ENCODE data around the gene PTGS1. TPM values are rescaled to one million over a fixed set of nuclear protein-coding genes. Genes with fewer than 3 reads are reported as not detected.
"Not testable (repeated sequence)": the region's sequence is repeated elsewhere in the genome, so short reads cannot be mapped to it uniquely, and the experiment has no call there.

PTGS1 gene
- polyA plus RNA-seq (2013, experiment 1 of 2): 0.07 TPM
- polyA plus RNA-seq (2013, experiment 2 of 2): 0.10 TPM

GRCh38 chr9:122370869-122371755 is at the start of gene PTGS1:
PTGS1 (plus strand) TSS chr9:122371024; CDS start chr9:122371085, 61 bp downstream.
- no peak within 1 kb of the TSS for H3K4ac ChIP-seq (ENCODE audit: low read depth, low read length)
- peak within 1 kb of the TSS; percentile 52 for H3K56ac ChIP-seq (ENCODE audit: low read length)
- H4K8ac ChIP-seq (ENCODE audit: low read depth, low read length): no peak within 1 kb of the TSS
- peak within 1 kb of the TSS; percentile 22 for H3K9ac ChIP-seq (ENCODE audit: low read length)
- H2BK15ac ChIP-seq (replicated peaks; ENCODE audit: low read depth): no peak within 1 kb of the TSS
- no peak within 1 kb of the TSS for H2BK5ac ChIP-seq (ENCODE audit: low read length)
- H3K23ac ChIP-seq (ENCODE audit: low read length): no peak within 1 kb of the TSS
- no peaks in the 10 kb centered on the region for H3K79me1 ChIP-seq (ENCODE audit: low read length)
- H2AK5ac ChIP-seq (ENCODE audit: low read length): no peak within 1 kb of the TSS
- peaks cover 10% of the 10 kb centered on the region for H3K27me3 ChIP-seq (ENCODE audit: insufficient read depth, low read length, poor library complexity)
- H2BK120ac ChIP-seq (ENCODE audit: low read depth, low read length): no peak within 1 kb of the TSS
- H3K36me3 ChIP-seq (ENCODE audit: control insufficient read depth, insufficient read depth, low read length): no peaks in the 10 kb centered on the region
- peaks cover 5% of the 10 kb centered on the region for H3K4me1 ChIP-seq (ENCODE audit: control insufficient read depth, low read depth, low read length)
- peak within 1 kb of the TSS; percentile 84 for H3K4me2 ChIP-seq (ENCODE audit: low read length)
- peak within 1 kb of the TSS; percentile 26 for H3K4me3 ChIP-seq (ENCODE audit: low read length)
- WGBS (ENCODE audit: extremely low coverage, insufficient coverage, low lambda C conversion rate): no CpG with 5 or more reads among the region's 39 CpGs
- no peak within 1 kb of the TSS for H3K18ac ChIP-seq (ENCODE audit: low read length)
- no peaks in the 10 kb centered on the region for H3K79me2 ChIP-seq (ENCODE audit: control insufficient read depth, insufficient read depth, low read length)
- no peak within 1 kb of the TSS for H3K27ac ChIP-seq (ENCODE audit: low read depth, low read length)
- H4K5ac ChIP-seq (ENCODE audit: low read length): no peak within 1 kb of the TSS
- peak; percentile 53 for DNase-seq

- DNase-seq: no peak
Observed at GRCh38 chr9:122322553-122322952, 48.3 kb upstream of the PTGS1 start.

GRCh38 chr9:122324665-122325064 is 46.2 kb upstream of the PTGS1 start:
- H2BK15ac ChIP-seq (replicated peaks; ENCODE audit: low read depth); H2BK5ac ChIP-seq (ENCODE audit: low read length); H4K5ac ChIP-seq (ENCODE audit: low read length); H4K8ac ChIP-seq (ENCODE audit: low read depth, low read length); H3K4me2 ChIP-seq (ENCODE audit: low read length); H3K4me3 ChIP-seq (ENCODE audit: low read length); H3K9ac ChIP-seq (ENCODE audit: low read length); H3K4ac ChIP-seq (ENCODE audit: low read depth, low read length); H2AK5ac ChIP-seq (ENCODE audit: low read length); H3K79me1 ChIP-seq (ENCODE audit: low read length); DNase-seq; H3K56ac ChIP-seq (ENCODE audit: low read length); H3K79me2 ChIP-seq (ENCODE audit: control insufficient read depth, insufficient read depth, low read length); H3K4me1 ChIP-seq (ENCODE audit: control insufficient read depth, low read depth, low read length); H3K23ac ChIP-seq (ENCODE audit: low read length); H3K27ac ChIP-seq (ENCODE audit: low read depth, low read length); H3K36me3 ChIP-seq (ENCODE audit: control insufficient read depth, insufficient read depth, low read length); H3K18ac ChIP-seq (ENCODE audit: low read length); H2BK120ac ChIP-seq (ENCODE audit: low read depth, low read length); H3K27me3 ChIP-seq (ENCODE audit: insufficient read depth, low read length, poor library complexity): not testable (repeated sequence)
- WGBS (ENCODE audit: extremely low coverage, insufficient coverage, low lambda C conversion rate): no CpG with 5 or more reads among the region's 1 CpG

More at GRCh38 chr9:122322553-122322952, 48.3 kb upstream of the PTGS1 start:
- Histone ChIP-seq H2BK15ac (replicated peaks; ENCODE audit: low read depth) (no peak overlapping the region), H3K4ac (ENCODE audit: low read depth, low read length) (no peak overlapping the region), H3K27me3 (ENCODE audit: insufficient read depth, low read length, poor library complexity) (no peaks in the 10 kb centered on the region), H4K5ac (ENCODE audit: low read length) (no peak overlapping the region), H3K4me1 (ENCODE audit: control insufficient read depth, low read depth, low read length) (no peaks in the 10 kb centered on the region), H3K27ac (ENCODE audit: low read depth, low read length) (no peak overlapping the region), H3K79me2 (ENCODE audit: control insufficient read depth, insufficient read depth, low read length) (no peaks in the 10 kb centered on the region), H3K79me1 (ENCODE audit: low read length) (no peaks in the 10 kb centered on the region), H3K18ac (ENCODE audit: low read length) (no peak overlapping the region), H3K36me3 (ENCODE audit: control insufficient read depth, insufficient read depth, low read length) (peaks cover 7% of the 10 kb centered on the region), H4K8ac (ENCODE audit: low read depth, low read length) (no peak overlapping the region), H3K4me3 (ENCODE audit: low read length) (no peak overlapping the region), H3K4me2 (ENCODE audit: low read length) (no peak overlapping the region), H2BK5ac (ENCODE audit: low read length) (no peak overlapping the region), H2AK5ac (ENCODE audit: low read length) (no peak overlapping the region), H2BK120ac (ENCODE audit: low read depth, low read length) (no peak overlapping the region), H3K23ac (ENCODE audit: low read length) (no peak overlapping the region), H3K56ac (ENCODE audit: low read length) (no peak overlapping the region), H3K9ac (ENCODE audit: low read length) (no peak overlapping the region)
- no CpG with 5 or more reads among the region's 2 CpGs for WGBS (ENCODE audit: extremely low coverage, insufficient coverage, low lambda C conversion rate)

GRCh38 chr9:122325124-122325523 is 45.7 kb upstream of the PTGS1 start:
- H3K18ac ChIP-seq (ENCODE audit: low read length): no peak overlapping the region
- no peak overlapping the region for H3K56ac ChIP-seq (ENCODE audit: low read length)
- no peak overlapping the region for H3K9ac ChIP-seq (ENCODE audit: low read length)
- no peak for DNase-seq
- no peaks in the 10 kb centered on the region for H3K79me1 ChIP-seq (ENCODE audit: low read length)
- WGBS (ENCODE audit: extremely low coverage, insufficient coverage, low lambda C conversion rate): no CpG with 5 or more reads among the region's 1 CpG
- no peak overlapping the region for H3K27ac ChIP-seq (ENCODE audit: low read depth, low read length)
- no peak overlapping the region for H3K4me3 ChIP-seq (ENCODE audit: low read length)
- no peak overlapping the region for H3K4me2 ChIP-seq (ENCODE audit: low read length)
- H4K8ac ChIP-seq (ENCODE audit: low read depth, low read length): no peak overlapping the region
- no peaks in the 10 kb centered on the region for H3K4me1 ChIP-seq (ENCODE audit: control insufficient read depth, low read depth, low read length)
- H2AK5ac ChIP-seq (ENCODE audit: low read length): no peak overlapping the region
- H3K23ac ChIP-seq (ENCODE audit: low read length): no peak overlapping the region
- peaks cover 4% of the 10 kb centered on the region for H3K36me3 ChIP-seq (ENCODE audit: control insufficient read depth, insufficient read depth, low read length)
- H3K79me2 ChIP-seq (ENCODE audit: control insufficient read depth, insufficient read depth, low read length): no peaks in the 10 kb centered on the region
- no peak overlapping the region for H2BK120ac ChIP-seq (ENCODE audit: low read depth, low read length)
- H4K5ac ChIP-seq (ENCODE audit: low read length): no peak overlapping the region
- H3K27me3 ChIP-seq (ENCODE audit: insufficient read depth, low read length, poor library complexity): no peaks in the 10 kb centered on the region
- no peak overlapping the region for H2BK5ac ChIP-seq (ENCODE audit: low read length)
- H3K4ac ChIP-seq (ENCODE audit: low read depth, low read length): no peak overlapping the region
- no peak overlapping the region for H2BK15ac ChIP-seq (replicated peaks; ENCODE audit: low read depth)

GRCh38 chr9:122327175-122327574 is 43.6 kb upstream of the PTGS1 start:
- Histone ChIP-seq H2AK5ac (ENCODE audit: low read length) (no peak overlapping the region), H3K9ac (ENCODE audit: low read length) (no peak overlapping the region), H3K79me2 (ENCODE audit: control insufficient read depth, insufficient read depth, low read length) (no peaks in the 10 kb centered on the region), H3K4me2 (ENCODE audit: low read length) (no peak overlapping the region), H3K4me1 (ENCODE audit: control insufficient read depth, low read depth, low read length) (no peaks in the 10 kb centered on the region), H4K8ac (ENCODE audit: low read depth, low read length) (no peak overlapping the region), H3K27me3 (ENCODE audit: insufficient read depth, low read length, poor library complexity) (no peaks in the 10 kb centered on the region), H2BK15ac (replicated peaks; ENCODE audit: low read depth) (no peak overlapping the region), H4K5ac (ENCODE audit: low read length) (no peak overlapping the region), H3K36me3 (ENCODE audit: control insufficient read depth, insufficient read depth, low read length) (peaks cover 4% of the 10 kb centered on the region), H2BK5ac (ENCODE audit: low read length) (no peak overlapping the region), H3K4me3 (ENCODE audit: low read length) (no peak overlapping the region), H3K4ac (ENCODE audit: low read depth, low read length) (no peak overlapping the region), H3K18ac (ENCODE audit: low read length) (no peak overlapping the region), H2BK120ac (ENCODE audit: low read depth, low read length) (no peak overlapping the region), H3K56ac (ENCODE audit: low read length) (no peak overlapping the region), H3K79me1 (ENCODE audit: low read length) (no peaks in the 10 kb centered on the region), H3K23ac (ENCODE audit: low read length) (no peak overlapping the region), H3K27ac (ENCODE audit: low read depth, low read length) (no peak overlapping the region)
- no CpG with 5 or more reads among the region's 2 CpGs for WGBS (ENCODE audit: extremely low coverage, insufficient coverage, low lambda C conversion rate)
- no peak for DNase-seq
